PFSK-1 (cell line): ENCODE results near the gene TLX2.

ENCODE experiments used
- POLR2AphosphoS5 ChIP-seq: IDR thresholded peaks from 2 replicates; pipeline ENCODE4 v1.6.1; 2012; ENCODE audit warnings: low read depth, mild to moderate bottlenecking, control low read depth, low read length, moderate library complexity
- TF ChIP-seq, protein P1 (sequence below), 2 experiments: IDR thresholded peaks; 2 replicates each; pipeline versions ENCODE4 v1.6.1 to v1.8.0; 2011 to 2012; ENCODE audit warnings: low read depth in 2 of 2, low read length in 2 of 2, control low read depth in 1 of 2, inconsistent platforms in 1 of 2, mild to moderate bottlenecking in 1 of 2, moderate library complexity in 1 of 2; ENCODE audit not compliant: insufficient read depth in 1 of 2

DNA sequence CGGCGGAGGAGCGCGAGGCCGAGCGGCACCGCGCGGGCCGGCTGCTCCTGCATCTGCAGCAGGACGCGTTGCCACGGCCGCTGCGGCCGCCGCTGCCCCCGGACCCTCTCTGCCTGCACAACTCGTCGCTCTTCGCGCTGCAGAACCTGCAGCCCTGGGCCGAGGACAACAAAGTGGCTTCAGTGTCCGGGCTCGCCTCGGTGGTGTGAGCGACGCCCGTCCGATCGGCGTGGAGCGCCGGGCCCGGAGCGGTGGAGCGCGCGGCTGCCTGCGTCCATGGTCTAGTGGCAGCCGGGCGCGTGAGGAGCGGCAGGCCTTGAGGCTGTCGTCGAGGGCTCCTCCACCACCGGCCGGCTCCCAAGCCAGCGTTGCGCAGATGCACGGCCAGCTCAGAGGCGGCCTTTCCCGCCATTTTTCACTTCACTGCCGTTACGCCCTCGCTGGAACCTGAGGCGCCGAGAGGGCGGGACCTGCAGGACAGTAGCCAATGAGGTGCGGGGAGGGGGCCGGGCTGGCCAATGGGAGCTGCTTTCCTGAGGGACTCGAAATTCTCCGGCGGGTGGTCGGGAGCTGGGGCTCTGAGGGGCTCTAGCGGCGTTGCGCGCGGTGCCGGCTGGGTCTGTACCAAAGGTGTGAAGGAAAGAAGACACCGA lies 1.9 kb downstream of the TLX2 start:
- no peak for TF ChIP-seq POLR2AphosphoS5
- TF ChIP-seq, protein P1, sequence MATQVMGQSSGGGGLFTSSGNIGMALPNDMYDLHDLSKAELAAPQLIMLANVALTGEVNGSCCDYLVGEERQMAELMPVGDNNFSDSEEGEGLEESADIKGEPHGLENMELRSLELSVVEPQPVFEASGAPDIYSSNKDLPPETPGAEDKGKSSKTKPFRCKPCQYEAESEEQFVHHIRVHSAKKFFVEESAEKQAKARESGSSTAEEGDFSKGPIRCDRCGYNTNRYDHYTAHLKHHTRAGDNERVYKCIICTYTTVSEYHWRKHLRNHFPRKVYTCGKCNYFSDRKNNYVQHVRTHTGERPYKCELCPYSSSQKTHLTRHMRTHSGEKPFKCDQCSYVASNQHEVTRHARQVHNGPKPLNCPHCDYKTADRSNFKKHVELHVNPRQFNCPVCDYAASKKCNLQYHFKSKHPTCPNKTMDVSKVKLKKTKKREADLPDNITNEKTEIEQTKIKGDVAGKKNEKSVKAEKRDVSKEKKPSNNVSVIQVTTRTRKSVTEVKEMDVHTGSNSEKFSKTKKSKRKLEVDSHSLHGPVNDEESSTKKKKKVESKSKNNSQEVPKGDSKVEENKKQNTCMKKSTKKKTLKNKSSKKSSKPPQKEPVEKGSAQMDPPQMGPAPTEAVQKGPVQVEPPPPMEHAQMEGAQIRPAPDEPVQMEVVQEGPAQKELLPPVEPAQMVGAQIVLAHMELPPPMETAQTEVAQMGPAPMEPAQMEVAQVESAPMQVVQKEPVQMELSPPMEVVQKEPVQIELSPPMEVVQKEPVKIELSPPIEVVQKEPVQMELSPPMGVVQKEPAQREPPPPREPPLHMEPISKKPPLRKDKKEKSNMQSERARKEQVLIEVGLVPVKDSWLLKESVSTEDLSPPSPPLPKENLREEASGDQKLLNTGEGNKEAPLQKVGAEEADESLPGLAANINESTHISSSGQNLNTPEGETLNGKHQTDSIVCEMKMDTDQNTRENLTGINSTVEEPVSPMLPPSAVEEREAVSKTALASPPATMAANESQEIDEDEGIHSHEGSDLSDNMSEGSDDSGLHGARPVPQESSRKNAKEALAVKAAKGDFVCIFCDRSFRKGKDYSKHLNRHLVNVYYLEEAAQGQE (IDR thresholded peaks at IDR 0.05; ENCODE audit: insufficient read depth in 1 of 2, low read depth in 2 of 2, low read length in 2 of 2), result no peak
